H9 (cell line): ENCODE measurements around the gene DUSP6. TPM values are rescaled to one million over a fixed set of nuclear protein-coding genes. Genes with fewer than 3 reads are reported as not detected.

Experiments used
- DNase-seq: peaks from one replicate; pipeline ENCODE4 v3.0.0-alpha.2; 2017
- H2AFZ ChIP-seq: one replicate; pipeline ENCODE4 v1.6.1; 2013; ENCODE audit warnings: mild to moderate bottlenecking, low read length, control low read depth, moderate library complexity
- H2AK5ac ChIP-seq: 2 replicates; pipeline ENCODE4 v1.6.1; 2013; ENCODE audit warnings: low read length, control low read depth, mixed read lengths; ENCODE audit not compliant: insufficient read length
- H2BK120ac ChIP-seq: one replicate; pipeline ENCODE4 v1.6.1; 2013; ENCODE audit warnings: low read depth, mild to moderate bottlenecking, low read length, control low read depth, inconsistent platforms; ENCODE audit not compliant: poor library complexity, severe bottlenecking
- H2BK12ac ChIP-seq: 2 replicates; pipeline ENCODE4 v1.6.1; 2013; ENCODE audit warnings: low read length, control low read depth, mixed read lengths, low read depth; ENCODE audit not compliant: insufficient read length
- H2BK15ac ChIP-seq: 2 replicates; pipeline ENCODE4 v1.6.1; 2013; ENCODE audit warnings: low read depth, low read length, control low read depth
- H2BK20ac ChIP-seq: one replicate; pipeline ENCODE4 v1.6.1; 2013; ENCODE audit warnings: low read depth, mild to moderate bottlenecking, low read length, control low read depth, inconsistent platforms; ENCODE audit not compliant: poor library complexity, severe bottlenecking
- H2BK5ac ChIP-seq: 2 replicates; pipeline ENCODE4 v1.6.1; 2013; ENCODE audit warnings: low read length, control low read depth, mixed read lengths; ENCODE audit not compliant: insufficient read length
- H3K14ac ChIP-seq: 2 replicates; pipeline ENCODE4 v1.6.1; 2013; ENCODE audit warnings: low read length, control low read depth; ENCODE audit not compliant: insufficient read depth
- H3K18ac ChIP-seq: 2 replicates; pipeline ENCODE4 v1.6.1; 2013; ENCODE audit warnings: low read depth, mild to moderate bottlenecking, mixed read lengths, low read length, control low read depth; ENCODE audit not compliant: insufficient read length
- H3K23ac ChIP-seq: 2 replicates; pipeline ENCODE4 v1.6.1; 2013; ENCODE audit warnings: low read length, control low read depth, mixed read lengths, low read depth; ENCODE audit not compliant: insufficient read length
- H3K23me2 ChIP-seq: 2 replicates; pipeline ENCODE4 v1.6.1; 2013; ENCODE audit warnings: low read depth, mild to moderate bottlenecking, mixed read lengths, low read length, control low read depth; ENCODE audit not compliant: insufficient read length, poor library complexity, severe bottlenecking
- H3K27ac ChIP-seq: 2 replicates; pipeline ENCODE4 v1.5.1; 2013; ENCODE audit warnings: low read length, control low read depth, mixed read lengths, low read depth; ENCODE audit not compliant: insufficient read length
- H3K27me3 ChIP-seq: 2 replicates; pipeline ENCODE4 v1.6.1; 2013; ENCODE audit warnings: low read length, control low read depth, inconsistent platforms; ENCODE audit not compliant: insufficient read depth
- H3K4ac ChIP-seq: 2 replicates; pipeline ENCODE4 v1.6.1; 2013; ENCODE audit warnings: low read depth, mild to moderate bottlenecking, control low read depth, inconsistent platforms, low read length, moderate library complexity
- H3K4me1 ChIP-seq: 2 replicates; pipeline ENCODE4 v1.6.1; 2013; ENCODE audit warnings: low read length, control low read depth, inconsistent platforms; ENCODE audit not compliant: insufficient read depth
- H3K4me2 ChIP-seq: 2 replicates; pipeline ENCODE4 v1.6.1; 2013; ENCODE audit warnings: low read length, control low read depth, mixed read lengths; ENCODE audit not compliant: insufficient read length, insufficient read depth
- H3K56ac ChIP-seq: 2 replicates; pipeline ENCODE4 v1.6.1; 2013; ENCODE audit warnings: low read depth, mild to moderate bottlenecking, mixed read lengths, low read length, control low read depth; ENCODE audit not compliant: insufficient read length
- H3K79me1 ChIP-seq: 2 replicates; pipeline ENCODE4 v1.6.1; 2013; ENCODE audit warnings: low read depth, mild to moderate bottlenecking, moderate library complexity, low read length, control low read depth, inconsistent platforms; ENCODE audit not compliant: insufficient read depth, poor library complexity, severe bottlenecking
- H3K79me2 ChIP-seq: 2 replicates; pipeline ENCODE4 v1.6.1; 2013; ENCODE audit warnings: low read length, control low read depth, inconsistent platforms; ENCODE audit not compliant: insufficient read depth
- H3K9ac ChIP-seq: 2 replicates; pipeline ENCODE4 v1.6.1; 2013; ENCODE audit warnings: low read length, control low read depth, mixed read lengths; ENCODE audit not compliant: insufficient read length; ENCODE audit errors: extremely low read depth
- H3K9me3 ChIP-seq: one replicate; pipeline ENCODE4 v1.6.1; 2013; ENCODE audit warnings: low read depth, low read length, inconsistent platforms; ENCODE audit not compliant: control insufficient read depth
- H3T11ph ChIP-seq: one replicate; pipeline ENCODE4 v1.6.1; 2013; ENCODE audit warnings: mild to moderate bottlenecking, low read length, control low read depth, inconsistent platforms
- H4K20me1 ChIP-seq: one replicate; pipeline ENCODE4 v1.6.1; 2013; ENCODE audit not compliant: control insufficient read depth, insufficient read length, insufficient read depth
- H4K5ac ChIP-seq: 2 replicates; pipeline ENCODE4 v1.6.1; 2013; ENCODE audit warnings: low read depth, mild to moderate bottlenecking, mixed read lengths, low read length, control low read depth; ENCODE audit not compliant: insufficient read length
- H4K8ac ChIP-seq: replicated peaks from 2 replicates; pipeline ENCODE4 v1.6.1; 2013; ENCODE audit warnings: low read length, control low read depth, mixed read lengths, low read depth; ENCODE audit not compliant: insufficient read length
- H4K91ac ChIP-seq: 2 replicates; pipeline ENCODE4 v1.6.1; 2013; ENCODE audit warnings: low read depth, mild to moderate bottlenecking, moderate library complexity, mixed read lengths, low read length, control low read depth; ENCODE audit not compliant: insufficient read length
- H3K27ac Mint-ChIP-seq, 3 experiments: 2 replicates in 2 of 3; 3 replicates in 1 of 3; pipeline ENCODE4 v1.8.0; 2020 to 2021; ENCODE audit warnings: mixed read lengths in 3 of 3, mild to moderate bottlenecking in 1 of 3, moderate library complexity in 1 of 3
- H3K27me3 Mint-ChIP-seq: 2 replicates; pipeline ENCODE4 v1.8.0; 2021; ENCODE audit warnings: low read depth, mild to moderate bottlenecking, moderate library complexity, mixed read lengths
- H3K36me3 Mint-ChIP-seq, 3 experiments: 2 replicates in 2 of 3; 3 replicates in 1 of 3; pipeline ENCODE4 v1.8.0; 2020 to 2021; ENCODE audit warnings: low read depth in 3 of 3, mixed read lengths in 3 of 3; ENCODE audit not compliant: insufficient read depth in 1 of 3
- H3K4me1 Mint-ChIP-seq, 2 experiments: 2 replicates each; pipeline ENCODE4 v1.8.0; 2020; ENCODE audit warnings: mixed read lengths in 2 of 2
- H3K4me3 Mint-ChIP-seq, 2 experiments: 2 replicates in 1 of 2; 3 replicates in 1 of 2; pipeline ENCODE4 v1.8.0; 2020 to 2021; ENCODE audit warnings: mild to moderate bottlenecking in 2 of 2, mixed read lengths in 2 of 2, moderate library complexity in 1 of 2
- H3K9me3 Mint-ChIP-seq, 2 experiments: 2 replicates in 1 of 2; 3 replicates in 1 of 2; pipeline ENCODE4 v1.8.0; 2020; ENCODE audit warnings: mild to moderate bottlenecking in 2 of 2, mixed read lengths in 2 of 2, moderate library complexity in 1 of 2
- CTCF ChIP-seq: fragments of 200-600 bp; sonication (generic); conservative IDR thresholded peaks from 3 replicates; pipeline ENCODE4 v1.8.0; 2021; ENCODE audit warnings: antibody characterized with exemption, mild to moderate bottlenecking
- WGBS: extraction: QIAGEN DNeasy Blood & Tissue Kit; methylation state at CpG from one replicate; pipeline ENCODE4 v1.1.7; 2013; ENCODE audit warnings: missing lambda C conversion rate, low lambda C conversion rate, mixed read lengths; ENCODE audit not compliant: insufficient read length; ENCODE audit errors: extremely low coverage; 5-methylcytosine and 5-hydroxymethylcytosine counted together
- total RNA-seq: library from RNA; stranded (reverse); gene quantifications from 2 replicates; pipeline ENCODE4 v1.2.1, GENCODE V29; 2021

The DUSP6 gene
- total RNA-seq, 1 experiment from 2014 or later = 35.3 TPM

- no peaks in the 10 kb centered on the region for H3K79me1 ChIP-seq
- no peak overlapping the region for H2AK5ac ChIP-seq
- no CpG with 5 or more reads among the region's 4 CpGs for WGBS
- no peak overlapping the region for H2BK120ac ChIP-seq
- no peak overlapping the region for H3K14ac ChIP-seq
- no peak overlapping the region for H2BK5ac ChIP-seq
- no peak for TF ChIP-seq CTCF
- no peaks in the 10 kb centered on the region for H3K36me3 Mint-ChIP-seq
- no peak overlapping the region for H4K91ac ChIP-seq
- H3K79me2 ChIP-seq = no peaks in the 10 kb centered on the region
- H3K4me1 ChIP-seq = peaks cover 5% of the 10 kb centered on the region; the same call in 1 of the 2 replicates
- no peaks in the 10 kb centered on the region for H3K27me3 ChIP-seq
- H3K27ac ChIP-seq = no peak overlapping the region
- H2BK12ac ChIP-seq = no peak overlapping the region
- H3K4ac ChIP-seq = no peak overlapping the region
- H3K9me3 Mint-ChIP-seq = no peaks in the 10 kb centered on the region; a peak in 1 of 5 replicates
- H3K4me1 Mint-ChIP-seq = peaks cover 10 to 11% of the 10 kb centered on the region in 2 experiments
- no peak overlapping the region for H3K18ac ChIP-seq
- no peak overlapping the region for H3K4me2 ChIP-seq
- H3K56ac ChIP-seq = no peak overlapping the region
- H2AFZ ChIP-seq = no peak overlapping the region
- H3K27ac Mint-ChIP-seq = no peak overlapping the region; a peak in 1 of 7 replicates
- no peaks in the 10 kb centered on the region for H4K20me1 ChIP-seq
- H4K5ac ChIP-seq = no peak overlapping the region
- no peaks in the 10 kb centered on the region for H3K9me3 ChIP-seq
- no peaks in the 10 kb centered on the region for H3K23me2 ChIP-seq
- no peak overlapping the region for H2BK15ac ChIP-seq
- H3K27me3 Mint-ChIP-seq = peaks cover 15% of the 10 kb centered on the region
- no peak overlapping the region for H3K4me3 Mint-ChIP-seq
- H4K8ac ChIP-seq = no peak overlapping the region
- no peak for DNase-seq
- no peak overlapping the region for H2BK20ac ChIP-seq
- no peak overlapping the region for H3K9ac ChIP-seq
- no peak overlapping the region for H3K23ac ChIP-seq
- H3T11ph ChIP-seq = no peak overlapping the region
Observed at GRCh38 chr12:89368391-89368790, 16.1 kb upstream of the DUSP6 start.
